ENCODE measurements around the gene DDX27. TPM values are rescaled to one million over a fixed set of nuclear protein-coding genes. Genes with fewer than 3 reads are reported as not detected.

DDX27 gene
- total and polyA plus RNA-seq, 9 of the 15 experiments (the other 6 are each of a cell fraction or from before 2014, with no cell fraction given): 17.9 to 79.3 (median 57.0) TPM

DNA sequence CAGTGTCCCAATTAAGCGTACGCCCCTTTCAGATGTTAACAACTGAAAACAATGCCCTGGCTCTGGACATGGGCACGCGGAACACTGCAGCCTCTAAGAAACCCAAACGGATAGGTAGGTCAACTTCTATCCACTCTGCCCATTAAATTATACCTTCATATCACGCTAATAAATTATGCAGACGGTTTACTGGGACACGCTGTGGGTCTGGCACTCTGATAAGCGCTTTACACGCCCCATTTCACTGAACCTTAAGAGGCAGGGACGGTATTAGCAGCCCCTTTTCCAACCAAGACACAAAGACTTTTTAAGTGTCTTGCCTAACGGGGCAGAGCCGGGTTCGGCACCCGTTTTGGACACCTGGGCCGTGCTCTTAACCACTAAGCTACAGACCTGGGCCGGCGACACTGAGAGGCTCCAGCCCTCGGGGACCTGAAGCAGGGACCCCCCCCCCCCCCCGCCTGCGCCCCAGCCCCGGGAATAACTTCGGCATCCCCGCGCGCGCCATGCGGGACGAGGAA lies 31.8 kb upstream of the DDX27 start (continued):
- TF ChIP-seq, protein P1, sequence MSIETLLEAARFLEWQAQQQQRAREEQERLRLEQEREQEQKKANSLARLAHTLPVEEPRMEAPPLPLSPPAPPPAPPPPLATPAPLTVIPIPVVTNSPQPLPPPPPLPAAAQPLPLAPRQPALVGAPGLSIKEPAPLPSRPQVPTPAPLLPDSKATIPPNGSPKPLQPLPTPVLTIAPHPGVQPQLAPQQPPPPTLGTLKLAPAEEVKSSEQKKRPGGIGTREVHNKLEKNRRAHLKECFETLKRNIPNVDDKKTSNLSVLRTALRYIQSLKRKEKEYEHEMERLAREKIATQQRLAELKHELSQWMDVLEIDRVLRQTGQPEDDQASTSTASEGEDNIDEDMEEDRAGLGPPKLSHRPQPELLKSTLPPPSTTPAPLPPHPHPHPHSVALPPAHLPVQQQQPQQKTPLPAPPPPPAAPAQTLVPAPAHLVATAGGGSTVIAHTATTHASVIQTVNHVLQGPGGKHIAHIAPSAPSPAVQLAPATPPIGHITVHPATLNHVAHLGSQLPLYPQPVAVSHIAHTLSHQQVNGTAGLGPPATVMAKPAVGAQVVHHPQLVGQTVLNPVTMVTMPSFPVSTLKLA (conservative IDR thresholded peaks at IDR 0.05): peak; percentile 34 to 52; a peak in 2 of 4 replicates
- TF ChIP-seq, protein P2, sequence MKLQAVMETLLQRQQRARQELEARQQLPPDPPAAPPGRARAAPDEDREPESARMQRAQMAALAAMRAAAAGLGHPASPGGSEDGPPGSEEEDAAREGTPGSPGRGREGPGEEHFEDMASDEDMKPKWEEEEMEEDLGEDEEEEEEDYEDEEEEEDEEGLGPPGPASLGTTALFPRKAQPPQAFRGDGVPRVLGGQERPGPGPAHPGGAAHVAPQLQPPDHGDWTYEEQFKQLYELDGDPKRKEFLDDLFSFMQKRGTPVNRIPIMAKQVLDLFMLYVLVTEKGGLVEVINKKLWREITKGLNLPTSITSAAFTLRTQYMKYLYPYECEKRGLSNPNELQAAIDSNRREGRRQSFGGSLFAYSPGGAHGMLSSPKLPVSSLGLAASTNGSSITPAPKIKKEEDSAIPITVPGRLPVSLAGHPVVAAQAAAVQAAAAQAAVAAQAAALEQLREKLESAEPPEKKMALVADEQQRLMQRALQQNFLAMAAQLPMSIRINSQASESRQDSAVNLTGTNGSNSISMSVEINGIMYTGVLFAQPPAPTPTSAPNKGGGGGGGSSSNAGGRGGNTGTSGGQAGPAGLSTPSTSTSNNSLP (IDR thresholded peaks at IDR 0.05; ENCODE audit: borderline replicate concordance, low read depth, low read length): 0 out of 2 replicates have a peak, but pooled peaks have one; percentile 74
- TF ChIP-seq ZNF518B (CRISPR knock-in tag; IDR thresholded peaks at IDR 0.05) (no peak), KDM1A (IDR thresholded peaks at IDR 0.05) (no peak), ARID2 (IDR thresholded peaks at IDR 0.05) (no peak), ZC3H8 (IDR thresholded peaks at IDR 0.05) (no peak), POLR2AphosphoS5 (IDR thresholded peaks at IDR 0.05; ENCODE audit: control insufficient read depth, insufficient read depth, low read depth, low read length) (peak; percentile 41; the same call in 1 of the 2 replicates), NEUROD1 (IDR thresholded peaks at IDR 0.05; ENCODE audit: borderline replicate concordance, low read depth, low read length, partially characterized antibody) (no peak), TBP (optimal IDR thresholded peaks at IDR 0.05; ENCODE audit: low read depth, low read length) (peak; percentile 15), CBX8 (IDR thresholded peaks at IDR 0.05; ENCODE audit: borderline replicate concordance, extremely low read depth, low read depth, low read length, poor library complexity, severe bottlenecking) (no peak), CBX1 (IDR thresholded peaks at IDR 0.05; ENCODE audit: low read depth) (no peak), SIN3A (IDR thresholded peaks at IDR 0.05; ENCODE audit: borderline replicate concordance in 2 of 2, control insufficient read depth in 1 of 2, low read depth in 2 of 2, low read length in 2 of 2) (peak in 1 of 2 experiments; percentile 20; a peak in 2 of 4 replicates), SP1 (CRISPR knock-in tag; IDR thresholded peaks at IDR 0.05) (peak; percentile 5; the same call in 1 of the 2 replicates), FOXJ2 (tag; IDR thresholded peaks at IDR 0.05) (0 out of 2 replicates have a peak, but pooled peaks have one; percentile 38), TEAD4 (IDR thresholded peaks at IDR 0.05; ENCODE audit: low read length) (peak; percentile 20; the same call in 1 of the 2 replicates), TEAD4 (CRISPR knock-in tag; IDR thresholded peaks at IDR 0.05; ENCODE audit: borderline replicate concordance) (no peak), ARID1B (IDR thresholded peaks at IDR 0.05) (peak; percentile 60), ZNF766 (CRISPR knock-in tag; conservative IDR thresholded peaks at IDR 0.05) (peak; percentile 69; the same call in 1 of the 2 replicates), CBFA2T3 (IDR thresholded peaks at IDR 0.05) (0 out of 2 replicates have a peak, but pooled peaks have one; percentile 34)
- TF ChIP-seq, protein P3, sequence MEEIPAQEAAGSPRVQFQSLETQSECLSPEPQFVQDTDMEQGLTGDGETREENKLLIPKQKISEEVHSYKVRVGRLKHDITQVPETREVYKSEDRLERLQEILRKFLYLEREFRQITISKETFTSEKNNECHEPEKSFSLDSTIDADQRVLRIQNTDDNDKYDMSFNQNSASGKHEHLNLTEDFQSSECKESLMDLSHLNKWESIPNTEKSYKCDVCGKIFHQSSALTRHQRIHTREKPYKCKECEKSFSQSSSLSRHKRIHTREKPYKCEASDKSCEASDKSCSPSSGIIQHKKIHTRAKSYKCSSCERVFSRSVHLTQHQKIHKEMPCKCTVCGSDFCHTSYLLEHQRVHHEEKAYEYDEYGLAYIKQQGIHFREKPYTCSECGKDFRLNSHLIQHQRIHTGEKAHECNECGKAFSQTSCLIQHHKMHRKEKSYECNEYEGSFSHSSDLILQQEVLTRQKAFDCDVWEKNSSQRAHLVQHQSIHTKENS (CRISPR knock-in tag; IDR thresholded peaks at IDR 0.05): no peak
